PC-3 (cell line): ENCODE data around the gene MED14. TPM values are rescaled to one million over a fixed set of nuclear protein-coding genes. Genes with fewer than 3 reads are reported as not detected.

Experiments
- ATAC-seq: fragments of 200-7000 bp; cut with Tn5 transposase; 2 replicates; pipeline ENCODE4 v1.9.1; 2020; ENCODE audit warnings: mild to moderate bottlenecking, moderate library complexity
- BruUV-seq: library from RNA; stranded (reverse); fragments of 400-500 nt; replicated peaks from 2 replicates; lab custom pipeline; 2021; lab: Mats Ljungman, UMichigan
- CTCF ChIA-PET: fragments of 300-600 bp; sonication (Branson Sonifier 250); formaldehyde crosslinking; loops from one replicate; lab custom pipeline; 2022; ENCODE audit warnings: antibody characterized with exemption; lab: Charles Lee
- POLR2A ChIA-PET: fragments of 300-600 bp; sonication (Branson Sonifier 250); formaldehyde crosslinking; loops from one replicate; lab custom pipeline; 2022; ENCODE audit warnings: antibody characterized with exemption; ENCODE audit not compliant: unreplicated experiment; lab: Charles Lee
- DNase-seq: peaks from one replicate; pipeline ENCODE4 v3.0.0-alpha.2; 2015
- H2AFZ ChIP-seq: fragments of 300-600 bp; sonication (generic); 2 replicates; pipeline ENCODE4 v1.6.0; 2016; ENCODE audit warnings: antibody characterized with exemption, low read length
- H3F3A ChIP-seq: fragments of 300-600 bp; sonication (generic); one replicate; pipeline ENCODE4 v1.6.0; 2017; ENCODE audit warnings: antibody characterized with exemption, low read length, control low read depth, mild to moderate bottlenecking; ENCODE audit not compliant: unreplicated experiment
- H3K27ac ChIP-seq: fragments of 300-600 bp; sonication (generic); 2 replicates; pipeline ENCODE4 v1.5.1; 2016; ENCODE audit warnings: mild to moderate bottlenecking, low read length
- H3K27me3 ChIP-seq: fragments of 300-600 bp; sonication (generic); 2 replicates; pipeline ENCODE4 v1.6.1; 2016; ENCODE audit warnings: low read length, mixed read lengths
- H3K36me3 ChIP-seq: fragments of 300-600 bp; sonication (generic); 2 replicates; pipeline ENCODE4 v1.6.1; 2016; ENCODE audit warnings: low read depth, mixed run types, low read length, mixed read lengths
- H3K4me1 ChIP-seq: fragments of 300-600 bp; sonication (generic); 2 replicates; pipeline ENCODE4 v1.5.1; 2016; ENCODE audit warnings: low read length; ENCODE audit not compliant: insufficient read depth
- H3K4me2 ChIP-seq: fragments of 300-600 bp; sonication (generic); 2 replicates; pipeline ENCODE4 v1.6.0; 2016; ENCODE audit warnings: low read length
- H3K4me3 ChIP-seq: fragments of 300-600 bp; sonication (generic); 2 replicates; pipeline ENCODE4 v1.5.1; 2016; ENCODE audit warnings: mild to moderate bottlenecking, low read length, mixed read lengths
- H3K79me2 ChIP-seq: fragments of 300-600 bp; sonication (generic); 2 replicates; pipeline ENCODE4 v1.6.1; 2017; ENCODE audit warnings: low read length, mixed read lengths
- H3K9ac ChIP-seq: fragments of 300-600 bp; sonication (generic); 2 replicates; pipeline ENCODE4 v1.6.0; 2016; ENCODE audit warnings: mild to moderate bottlenecking, low read length
- H3K9me2 ChIP-seq: fragments of 300-600 bp; sonication (generic); replicated peaks from 2 replicates; pipeline ENCODE4 v1.6.1; 2016; ENCODE audit warnings: mixed run types, low read length, mixed read lengths
- H3K9me3 ChIP-seq: fragments of 300-600 bp; sonication (generic); 2 replicates; pipeline ENCODE4 v1.6.1; 2016; ENCODE audit warnings: low read length, mixed read lengths
- H4K20me1 ChIP-seq: fragments of 300-600 bp; sonication (generic); 2 replicates; pipeline ENCODE4 v1.6.1; 2016; ENCODE audit warnings: low read length, mixed read lengths
- EZH2 ChIP-seq: fragments of 300-600 bp; sonication (generic); IDR thresholded peaks from one replicate; pipeline ENCODE4 v1.6.1; 2017; ENCODE audit warnings: antibody characterized with exemption, mild to moderate bottlenecking, low read length; ENCODE audit not compliant: unreplicated experiment
- EZH2phosphoT487 ChIP-seq: fragments of 300-600 bp; sonication (generic); IDR thresholded peaks from 2 replicates; pipeline ENCODE4 v1.6.1; 2018; ENCODE audit warnings: mild to moderate bottlenecking, antibody characterized with exemption, low read length, borderline replicate concordance
- intact Hi-C: fragments of 100-400 bp; cut with micrococcal nuclease; formaldehyde crosslinking; loops from 2 replicates; pipeline ENCODE4 v1.9.0; 2023
- total RNA-seq: library from RNA; depleted of rRNA; stranded (reverse); fragments of >200 nt; gene quantifications from 2 replicates; pipeline ENCODE4 v1.2.3, GENCODE V29; 2014
- TF ChIP-seq, protein P1 (sequence below): fragments of 300-600 bp; sonication (generic); conservative IDR thresholded peaks from 2 replicates; pipeline ENCODE4 v1.5.1; 2017; ENCODE audit warnings: antibody characterized with exemption, low read depth, mild to moderate bottlenecking, low read length

Gene MED14
- total RNA-seq, 1 experiment from 2014 or later, result 44.7 TPM

DNA sequence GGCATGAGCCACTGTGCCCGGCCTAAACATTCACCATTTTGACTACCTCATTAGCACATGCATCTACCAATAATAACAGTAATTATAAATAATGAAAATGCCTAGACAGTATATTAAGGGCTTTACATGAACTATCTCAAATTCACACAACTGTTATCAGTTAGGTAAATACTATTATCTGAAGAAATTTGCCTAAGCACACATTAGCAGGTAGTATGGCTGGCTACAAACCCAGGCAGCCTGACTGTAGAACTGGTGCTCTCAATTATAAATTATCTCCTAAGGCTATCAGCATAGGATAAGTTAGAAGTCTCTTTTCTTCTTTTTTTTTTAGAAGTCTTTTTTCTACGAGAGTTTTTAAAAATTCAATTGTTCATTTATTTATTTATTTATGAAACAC, 73.9 kb downstream of the MED14 start:
- BruUV-seq, result no TSS peak
- no peaks in the 10 kb centered on the region for H3F3A ChIP-seq
- DNase-seq, result no peak

DNA sequence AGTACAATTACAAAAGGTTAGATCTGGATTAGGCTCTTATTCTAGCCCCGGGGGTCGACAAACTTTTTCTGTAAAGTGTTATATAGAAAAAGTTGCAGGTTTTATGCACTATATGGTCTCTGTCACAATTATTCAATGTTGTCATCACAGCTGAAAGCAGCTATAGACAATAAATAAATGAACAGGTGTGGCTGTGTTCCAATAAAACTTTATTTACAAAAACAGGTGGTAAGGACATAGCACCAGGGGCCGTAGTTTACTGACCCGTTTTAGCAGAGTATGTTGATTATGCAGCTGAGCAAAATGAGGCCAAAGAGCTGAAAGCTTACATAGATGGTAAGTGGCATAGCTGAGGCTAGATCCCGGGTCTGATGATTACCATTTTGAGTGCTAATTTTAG, 75.0 kb downstream of the MED14 start:
- intact Hi-C loops, result no loop called here

More for the DNA sequence above, 73.9 kb downstream of the MED14 start:
- Histone ChIP-seq H3K79me2 (no peaks in the 10 kb centered on the region), H3K27ac (no peak overlapping the region), H3K9me3 (no peaks in the 10 kb centered on the region), H3K4me2 (no peak overlapping the region), H3K9ac (no peak overlapping the region), H4K20me1 (no peaks in the 10 kb centered on the region), H3K4me3 (no peak overlapping the region), H3K4me1 (no peaks in the 10 kb centered on the region), H3K9me2 (no peaks in the 10 kb centered on the region), H2AFZ (no peak overlapping the region), H3K36me3 (peaks cover 24% of the 10 kb centered on the region), H3K27me3 (no peaks in the 10 kb centered on the region)
- no peak for ATAC-seq
- ChIA-PET CTCF (no interaction called here), POLR2A (no interaction called here)
- intact Hi-C loops, result no loop called here
- no peak for TF ChIP-seq EZH2phosphoT487
- TF ChIP-seq, protein P1, sequence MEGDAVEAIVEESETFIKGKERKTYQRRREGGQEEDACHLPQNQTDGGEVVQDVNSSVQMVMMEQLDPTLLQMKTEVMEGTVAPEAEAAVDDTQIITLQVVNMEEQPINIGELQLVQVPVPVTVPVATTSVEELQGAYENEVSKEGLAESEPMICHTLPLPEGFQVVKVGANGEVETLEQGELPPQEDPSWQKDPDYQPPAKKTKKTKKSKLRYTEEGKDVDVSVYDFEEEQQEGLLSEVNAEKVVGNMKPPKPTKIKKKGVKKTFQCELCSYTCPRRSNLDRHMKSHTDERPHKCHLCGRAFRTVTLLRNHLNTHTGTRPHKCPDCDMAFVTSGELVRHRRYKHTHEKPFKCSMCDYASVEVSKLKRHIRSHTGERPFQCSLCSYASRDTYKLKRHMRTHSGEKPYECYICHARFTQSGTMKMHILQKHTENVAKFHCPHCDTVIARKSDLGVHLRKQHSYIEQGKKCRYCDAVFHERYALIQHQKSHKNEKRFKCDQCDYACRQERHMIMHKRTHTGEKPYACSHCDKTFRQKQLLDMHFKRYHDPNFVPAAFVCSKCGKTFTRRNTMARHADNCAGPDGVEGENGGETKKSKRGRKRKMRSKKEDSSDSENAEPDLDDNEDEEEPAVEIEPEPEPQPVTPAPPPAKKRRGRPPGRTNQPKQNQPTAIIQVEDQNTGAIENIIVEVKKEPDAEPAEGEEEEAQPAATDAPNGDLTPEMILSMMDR, result no peak
- TF ChIP-seq EZH2, result no peak

DNA sequence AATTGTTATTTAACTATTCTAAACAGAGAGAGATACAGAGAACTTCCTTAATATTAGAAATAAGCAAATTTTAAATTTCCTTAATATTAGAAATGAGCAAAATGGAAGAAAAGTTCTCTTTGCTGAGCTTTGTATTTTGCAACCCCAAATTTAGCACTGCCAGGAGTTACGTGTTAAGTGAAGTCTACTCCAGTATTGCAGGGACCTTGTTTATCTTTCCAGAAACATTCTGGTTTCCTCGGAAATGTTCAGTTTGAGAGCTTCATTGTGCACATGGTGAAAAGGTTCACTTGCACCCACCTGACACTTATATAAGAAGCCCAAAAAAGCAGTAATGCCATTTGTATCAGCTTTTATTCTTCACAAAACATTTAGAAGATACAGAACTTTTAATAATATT, 81.8 kb downstream of the MED14 start:
- H3K4me3 ChIP-seq, result no peak overlapping the region
- H2AFZ ChIP-seq, result no peak overlapping the region
- H3K27ac ChIP-seq, result no peak overlapping the region
- no peak for TF ChIP-seq EZH2
- TF ChIP-seq, protein P1, result no peak
- TF ChIP-seq EZH2phosphoT487, result no peak
- no peak overlapping the region for H3K9ac ChIP-seq
- no peaks in the 10 kb centered on the region for H4K20me1 ChIP-seq
- POLR2A ChIA-PET, result no interaction called here
- H3K9me2 ChIP-seq, result no peaks in the 10 kb centered on the region
- no peaks in the 10 kb centered on the region for H3F3A ChIP-seq
- DNase-seq, result no peak
- H3K36me3 ChIP-seq, result peaks cover 15% of the 10 kb centered on the region; the same call in 1 of the 2 replicates
- H3K4me1 ChIP-seq, result no peaks in the 10 kb centered on the region
- intact Hi-C loops, result loop anchor here (5.0 kb wide), 1 partner anchor 269 kb away; no protein-coding TSS in a partner anchor
- no peak overlapping the region for H3K4me2 ChIP-seq
- no peaks in the 10 kb centered on the region for H3K79me2 ChIP-seq
- H3K9me3 ChIP-seq, result no peaks in the 10 kb centered on the region
- ATAC-seq, result no peak
- BruUV-seq, result no TSS peak
- no peaks in the 10 kb centered on the region for H3K27me3 ChIP-seq
- CTCF ChIA-PET, result interaction anchor here (0.7 to 2.6 kb wide), 2 partner anchors 140 to 484 kb away, joined by 3 to 27 read pairs; no protein-coding TSS in a partner anchor

More for the DNA sequence above, 75.0 kb downstream of the MED14 start:
- Histone ChIP-seq H4K20me1 (no peaks in the 10 kb centered on the region), H3K27me3 (no peaks in the 10 kb centered on the region), H3K4me3 (no peak overlapping the region), H3K9me2 (no peaks in the 10 kb centered on the region), H3K9me3 (no peaks in the 10 kb centered on the region), H3K4me2 (no peak overlapping the region), H3K27ac (no peak overlapping the region), H3K79me2 (no peaks in the 10 kb centered on the region), H3K36me3 (peaks cover 21% of the 10 kb centered on the region), H3K9ac (no peak overlapping the region), H3K4me1 (no peaks in the 10 kb centered on the region), H2AFZ (no peak overlapping the region), H3F3A (no peaks in the 10 kb centered on the region)
- BruUV-seq, result no TSS peak
- DNase-seq, result no peak
- CTCF ChIA-PET, result no interaction called here
- ATAC-seq, result no peak
- TF ChIP-seq EZH2, result no peak
- TF ChIP-seq EZH2phosphoT487, result no peak
- TF ChIP-seq, protein P1, result no peak
- POLR2A ChIA-PET, result no interaction called here
